Uterus (tissue), 2 donors: ENCODE data around the gene THSD4.

Experiments used
- CTCF ChIP-seq, 4 experiments: fragments of 200-600 bp in 2 of 4; fragments of 450-650 bp in 2 of 4; sonication (generic) in 2 of 4; IDR thresholded peaks; one replicate each; pipeline ENCODE4 v1.5.1; 2016 to 2019; ENCODE audit warnings: antibody characterized with exemption in 4 of 4, mild to moderate bottlenecking in 2 of 4, moderate library complexity in 1 of 4
- POLR2A ChIP-seq, 2 donors: fragments of 450-650 bp; IDR thresholded peaks; one replicate each; pipeline ENCODE4 v1.6.1; 2016; ENCODE audit warnings: antibody characterized with exemption in 2 of 2, mild to moderate bottlenecking in 1 of 2, moderate library complexity in 1 of 2

- TF ChIP-seq CTCF (IDR thresholded peaks at IDR 0.05) = no peak
- TF ChIP-seq POLR2A (IDR thresholded peaks at IDR 0.05) = no peak
Measured at GRCh38 chr15:71249986-71250385, 134.7 kb downstream of the THSD4 start.
